Activated T-helper 1 cell treated with anti-CD3 and anti-CD28 coated beads, Interleukin-2, amount 50 U/mL, for 16 hours (primary cell): ENCODE data around the gene TFCP2L1.
"Not testable (repeated sequence)": the region's sequence is repeated elsewhere in the genome, so short reads cannot be mapped to it uniquely, and the experiment has no call there.

ENCODE experiments used
- DNase-seq, 2 donors: peaks; one replicate each; pipeline ENCODE4 v3.0.0-alpha.2; 2020; ENCODE audit warnings: low read depth in 1 of 2, low spot score in 1 of 2

The TFCP2L1 gene

DNA sequence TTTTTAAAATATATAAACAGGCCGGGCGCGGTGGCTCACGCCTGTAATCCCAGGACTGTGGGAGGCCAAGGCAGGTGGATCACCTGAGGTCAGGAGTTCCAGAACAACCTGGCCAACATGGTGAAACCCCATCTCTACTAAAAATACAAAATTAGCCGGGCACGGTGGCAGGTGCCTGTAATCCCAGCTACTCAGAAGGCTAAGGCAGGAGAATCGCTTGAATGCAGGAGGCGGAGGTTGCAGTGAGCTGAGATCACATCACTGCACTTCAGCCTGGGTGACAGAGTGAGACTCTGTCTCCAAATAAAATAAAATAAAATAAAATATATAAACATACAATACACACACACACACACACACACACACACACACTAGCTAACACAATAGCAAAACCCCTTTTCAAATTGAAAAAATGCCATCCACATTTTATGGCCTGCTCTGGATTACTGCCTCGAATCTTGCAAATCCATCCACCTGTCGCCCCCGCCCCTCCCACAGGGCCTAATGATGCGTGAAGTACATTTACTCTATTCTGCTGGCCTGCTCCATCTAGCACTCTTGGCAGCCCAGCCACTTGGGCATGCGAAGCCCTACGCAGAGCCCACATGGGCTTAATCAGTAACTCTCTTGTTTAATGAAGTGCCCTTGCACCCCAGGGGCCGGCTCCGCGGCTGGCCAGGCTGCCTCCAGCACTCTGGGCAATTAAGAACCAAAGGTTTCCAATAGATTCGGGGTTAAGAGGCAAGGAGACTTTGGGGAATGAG, 57.4 kb downstream of the TFCP2L1 start:
- DNase-seq, result not testable (repeated sequence)

DNA sequence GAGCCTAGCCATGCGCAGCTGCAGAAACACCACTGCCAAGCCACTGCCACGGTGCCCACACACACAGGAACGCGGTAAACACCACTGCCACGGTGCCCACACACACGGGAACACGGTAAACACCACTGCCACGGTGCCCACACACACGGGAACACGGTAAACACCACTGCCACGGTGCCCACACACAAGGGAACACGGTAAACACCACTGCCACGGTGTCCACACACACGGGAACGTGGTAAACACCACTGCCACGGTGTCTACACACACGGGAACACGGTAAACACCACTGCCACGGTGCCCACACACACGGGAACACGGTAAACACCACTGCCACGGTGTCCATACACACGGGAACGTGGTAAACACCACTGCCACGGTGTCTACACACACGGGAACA, 59.3 kb downstream of the TFCP2L1 start:
- not testable (repeated sequence) for DNase-seq

DNA sequence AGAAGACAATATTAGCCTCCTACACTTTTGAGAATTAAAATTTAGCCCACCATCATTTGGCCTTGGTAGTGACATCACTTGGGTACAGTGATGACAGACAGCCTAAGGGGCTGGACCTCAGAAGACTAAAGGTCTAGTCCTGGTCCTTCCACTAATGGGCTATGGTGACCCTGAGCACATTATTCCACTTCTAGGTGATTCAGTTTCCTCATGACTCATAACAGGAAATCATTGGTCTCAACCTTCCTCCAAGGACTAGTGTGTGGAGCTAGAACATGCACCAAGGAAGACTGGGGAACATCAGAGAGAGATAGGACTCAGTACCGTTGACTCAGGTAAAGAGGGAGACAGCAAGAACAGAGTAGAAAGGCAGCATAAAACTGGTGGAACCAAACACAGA, 64.0 kb downstream of the TFCP2L1 start:
- no peak for DNase-seq

DNA sequence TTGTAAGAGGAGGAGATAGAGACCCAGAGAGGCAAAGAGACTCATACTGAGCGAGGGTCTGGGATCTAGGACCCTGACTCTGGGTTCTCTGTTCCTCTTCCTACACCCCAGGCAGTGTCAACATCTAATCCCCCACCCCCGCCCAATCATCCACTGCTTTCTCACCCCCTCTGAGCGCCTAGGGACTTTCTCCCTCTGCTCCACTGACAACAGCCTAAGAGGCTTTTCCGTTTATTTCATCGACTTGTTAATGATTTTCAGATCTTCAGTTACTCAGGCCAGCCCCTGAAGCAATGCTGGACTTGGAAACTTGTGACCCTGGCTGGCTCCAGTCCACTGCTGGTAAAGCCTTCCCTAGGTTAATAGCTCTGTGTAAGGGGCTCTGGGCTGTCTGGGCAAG, 65.1 kb downstream of the TFCP2L1 start:
- DNase-seq, result no peak

DNA sequence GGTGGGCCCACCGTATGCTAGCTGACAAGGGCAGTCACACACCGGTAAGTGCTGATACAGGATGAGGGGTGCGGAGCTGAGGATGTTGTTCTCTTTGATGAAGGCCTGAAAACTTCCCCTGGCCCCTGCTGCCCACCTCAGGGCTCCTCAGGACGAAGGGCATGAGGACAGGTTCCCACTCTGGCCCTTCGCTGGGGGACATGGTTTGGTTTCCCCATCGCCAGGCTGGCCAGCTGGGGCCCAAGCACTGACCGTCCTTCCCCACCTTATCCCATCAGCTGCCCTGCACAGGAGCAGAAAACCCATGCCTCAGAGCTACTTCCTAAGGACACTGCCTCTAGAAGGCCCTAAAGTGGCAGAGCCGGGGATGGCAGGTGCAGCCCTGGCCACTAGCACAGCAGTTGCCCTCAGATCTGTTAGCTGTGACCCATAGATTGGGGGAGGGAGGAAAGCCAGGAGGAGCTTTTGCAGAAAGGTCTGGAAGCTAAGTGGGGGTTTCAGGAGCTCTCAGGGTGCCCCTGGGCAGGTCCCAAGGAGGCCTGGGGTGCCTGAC, 66.5 kb downstream of the TFCP2L1 start:
- DNase-seq, result no peak

DNA sequence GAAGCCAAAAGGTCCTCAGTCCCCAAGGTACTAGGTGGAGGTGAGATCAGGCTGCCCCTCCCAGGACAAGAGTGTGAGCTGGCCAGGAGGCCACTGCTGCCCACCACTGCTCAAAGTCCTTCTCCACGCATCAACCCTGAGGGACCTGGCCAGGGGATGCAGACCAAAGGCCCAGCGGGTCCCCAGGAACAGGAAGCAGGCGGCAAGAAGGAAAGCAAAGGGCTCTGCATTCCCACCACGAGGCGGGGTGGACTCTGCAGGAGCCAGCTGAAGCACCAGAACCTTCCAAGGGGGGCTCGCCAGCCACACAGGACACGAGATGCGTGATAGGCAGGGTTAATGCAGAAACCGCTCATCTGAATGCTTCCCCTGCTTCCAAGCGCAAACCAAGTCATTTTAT, 67.4 kb downstream of the TFCP2L1 start:
- DNase-seq, result no peak

DNA sequence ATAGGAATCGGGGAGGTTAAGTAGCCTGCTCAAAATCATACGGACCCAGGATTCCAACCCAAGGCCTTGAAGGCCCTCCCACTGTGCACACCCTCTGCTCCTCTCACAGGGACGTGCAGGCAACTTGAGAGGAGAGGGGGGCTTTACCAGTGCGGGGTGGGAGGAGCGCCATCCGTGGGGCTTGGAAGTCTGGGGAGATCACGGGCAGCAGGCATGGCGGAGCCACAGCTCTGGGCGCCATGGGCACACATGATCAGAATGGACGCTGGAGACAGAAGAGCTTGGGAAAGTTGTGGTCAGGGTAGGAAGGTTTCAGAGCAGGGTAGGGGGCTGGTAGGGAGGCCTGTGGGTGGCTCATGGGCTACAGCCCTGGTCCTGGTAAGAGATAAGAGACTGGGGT, 70.7 kb downstream of the TFCP2L1 start:
- DNase-seq, result no peak

DNA sequence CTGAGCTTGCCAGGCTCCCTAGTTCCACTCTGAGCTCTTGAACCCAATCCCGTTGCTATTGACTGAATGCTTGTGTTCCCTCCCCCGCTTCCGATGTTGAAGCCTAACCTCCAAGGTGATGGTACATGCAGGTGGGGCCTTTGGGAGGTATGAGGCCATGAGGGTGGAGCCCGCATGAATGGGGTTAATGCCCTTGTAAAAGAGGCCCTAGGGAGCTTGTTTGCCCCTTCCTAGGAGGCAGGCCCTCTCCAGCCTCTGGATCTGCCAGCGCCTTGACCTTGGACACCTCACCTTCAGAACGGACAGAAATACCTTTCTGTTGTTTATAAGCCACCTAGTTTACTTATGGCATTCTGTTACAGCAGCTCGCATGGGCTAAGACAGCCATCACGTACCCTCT, 71.6 kb downstream of the TFCP2L1 start:
- DNase-seq, result no peak

DNA sequence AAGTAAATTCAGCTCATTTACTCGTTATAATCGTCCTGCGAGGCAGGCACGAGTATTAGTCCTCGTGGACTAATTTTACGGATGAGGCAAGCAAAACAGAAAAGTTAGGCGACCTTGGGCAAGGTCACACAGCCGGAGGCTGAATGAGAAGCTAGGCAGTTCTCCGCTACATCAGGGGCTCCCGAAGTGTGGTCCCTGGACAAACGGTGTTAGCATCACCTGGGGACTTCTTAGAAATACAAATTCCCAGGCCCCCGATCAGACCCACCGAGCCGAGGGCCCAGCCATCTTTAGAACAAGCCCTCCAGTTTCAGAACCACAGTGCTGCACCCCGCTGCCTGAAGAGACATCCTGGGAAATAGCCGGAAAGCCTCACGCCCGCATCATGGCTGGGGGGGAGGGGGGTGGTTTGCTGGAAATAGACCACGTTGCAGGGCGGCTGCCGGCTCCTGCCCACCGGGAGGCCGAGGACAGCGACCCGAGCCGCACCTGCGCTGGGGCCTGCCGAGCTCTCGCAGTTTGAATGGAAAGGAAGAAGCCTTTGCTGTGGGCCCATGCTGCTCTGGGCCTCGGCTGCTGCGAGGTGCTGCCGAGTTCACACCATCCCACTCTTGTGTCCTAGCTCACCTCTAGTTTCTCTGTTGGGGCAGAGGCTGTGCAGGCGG, 72.2 kb downstream of the TFCP2L1 start:
- no peak for DNase-seq

DNA sequence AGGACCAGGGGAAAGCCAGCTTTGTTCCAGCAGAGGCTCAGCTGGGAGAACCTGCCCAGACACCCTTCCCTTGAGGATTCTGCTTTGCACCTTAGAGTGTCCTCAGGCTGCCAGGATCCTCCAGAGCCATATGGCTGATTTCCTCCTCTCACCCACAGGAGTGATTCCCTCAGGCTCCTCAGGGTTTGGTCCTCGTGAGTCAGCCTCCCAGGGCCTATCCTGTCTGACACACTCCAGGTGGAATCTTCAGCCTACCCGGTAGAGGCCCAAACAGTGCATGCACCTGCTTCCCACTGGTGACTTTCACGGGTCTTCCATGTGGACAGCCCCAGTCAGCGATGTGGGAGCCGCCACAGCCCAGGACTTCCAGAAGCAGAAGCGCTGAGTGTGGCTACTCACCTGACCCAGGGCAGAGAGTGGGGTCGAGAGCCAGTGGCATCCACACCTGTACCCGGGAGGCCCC, 73.3 kb downstream of the TFCP2L1 start:
- no peak for DNase-seq

DNA sequence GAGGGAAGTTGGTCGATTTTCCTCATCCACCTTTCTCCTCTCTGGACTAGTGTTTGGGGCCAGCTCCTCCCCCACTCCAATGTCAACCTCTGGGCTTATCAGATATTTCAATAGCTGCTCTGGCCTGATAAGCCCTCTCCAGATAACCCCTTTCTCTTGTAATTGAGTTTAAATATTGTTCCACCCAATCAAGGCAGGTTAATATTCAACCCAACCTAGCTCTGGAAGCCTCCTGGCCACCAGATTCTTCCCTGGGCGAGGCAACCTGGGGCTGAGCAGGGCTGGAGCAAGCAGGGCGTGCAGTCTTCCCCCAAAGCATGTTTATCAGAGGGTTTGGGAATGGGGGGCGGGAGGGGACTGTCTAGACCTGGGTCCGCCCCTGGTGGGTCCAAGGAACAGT, 73.8 kb downstream of the TFCP2L1 start:
- DNase-seq, result no peak

DNA sequence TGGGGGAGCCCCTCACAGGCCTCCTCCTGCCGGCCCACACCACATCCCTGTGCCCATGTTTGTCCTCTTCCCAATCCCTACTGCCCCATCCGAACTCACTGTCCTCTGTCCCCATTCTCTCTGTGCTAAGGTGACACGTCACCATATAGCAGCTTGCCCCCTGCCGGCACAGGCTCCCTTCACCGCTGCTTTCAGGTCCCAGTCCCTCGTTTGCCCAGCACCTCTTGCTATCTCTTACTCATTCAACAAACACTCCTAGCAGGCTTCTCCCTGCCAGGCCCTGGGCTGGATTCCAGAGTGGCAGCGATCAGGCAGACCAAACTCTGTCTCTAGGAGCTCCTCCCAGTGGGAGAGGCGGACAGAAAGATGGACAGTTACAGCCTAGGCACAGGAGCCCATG, 74.3 kb downstream of the TFCP2L1 start:
- no peak for DNase-seq

DNA sequence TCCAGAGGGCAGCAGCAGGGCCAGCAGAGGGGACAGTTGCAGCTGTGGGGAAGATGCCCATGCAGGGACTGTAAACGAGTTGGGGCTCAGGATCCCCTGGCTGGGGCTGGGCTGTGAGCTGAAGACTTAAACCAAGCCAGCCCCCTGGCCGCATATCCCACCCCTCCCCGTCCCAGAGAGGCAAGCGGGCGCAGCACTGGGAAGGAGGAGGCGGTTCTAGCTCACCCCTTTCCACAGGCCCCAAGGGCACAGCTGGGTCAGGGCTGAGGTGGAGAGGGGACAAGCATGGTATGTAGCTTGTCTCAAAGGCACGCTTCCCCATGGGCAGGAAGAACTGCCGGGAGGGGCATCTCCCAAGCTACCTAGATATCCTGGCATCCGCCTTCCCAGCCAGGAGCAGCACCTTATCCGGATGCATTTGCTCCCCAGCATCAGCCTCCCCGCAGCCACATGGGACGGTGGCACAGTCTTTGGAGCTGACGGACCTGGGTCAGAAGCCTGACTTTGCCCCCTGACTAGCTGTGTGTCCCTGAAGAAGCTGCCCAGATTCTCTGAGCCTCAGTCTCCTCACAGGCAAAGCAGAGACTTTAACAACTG, 75.9 kb downstream of the TFCP2L1 start:
- no peak for DNase-seq

DNA sequence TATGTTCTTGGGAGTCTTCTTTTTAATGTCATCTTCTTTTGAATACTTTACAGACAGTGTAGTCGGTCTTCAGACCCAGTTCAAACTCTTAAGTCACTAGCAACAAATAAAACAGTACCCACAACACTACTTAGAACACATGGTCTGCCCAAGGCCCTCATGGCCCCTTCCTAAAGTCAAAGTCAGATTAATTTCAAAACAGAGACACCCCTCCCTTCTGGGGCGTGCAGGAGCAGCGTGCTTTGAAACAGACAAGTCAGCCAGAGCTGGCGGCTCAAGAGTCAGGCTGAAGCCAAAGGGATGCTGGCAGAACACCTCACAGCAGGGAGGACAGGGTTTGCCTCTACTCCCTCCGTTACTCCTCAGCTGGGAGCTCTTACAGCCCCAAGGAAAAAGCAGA, 77.5 kb downstream of the TFCP2L1 start:
- no peak for DNase-seq

DNA sequence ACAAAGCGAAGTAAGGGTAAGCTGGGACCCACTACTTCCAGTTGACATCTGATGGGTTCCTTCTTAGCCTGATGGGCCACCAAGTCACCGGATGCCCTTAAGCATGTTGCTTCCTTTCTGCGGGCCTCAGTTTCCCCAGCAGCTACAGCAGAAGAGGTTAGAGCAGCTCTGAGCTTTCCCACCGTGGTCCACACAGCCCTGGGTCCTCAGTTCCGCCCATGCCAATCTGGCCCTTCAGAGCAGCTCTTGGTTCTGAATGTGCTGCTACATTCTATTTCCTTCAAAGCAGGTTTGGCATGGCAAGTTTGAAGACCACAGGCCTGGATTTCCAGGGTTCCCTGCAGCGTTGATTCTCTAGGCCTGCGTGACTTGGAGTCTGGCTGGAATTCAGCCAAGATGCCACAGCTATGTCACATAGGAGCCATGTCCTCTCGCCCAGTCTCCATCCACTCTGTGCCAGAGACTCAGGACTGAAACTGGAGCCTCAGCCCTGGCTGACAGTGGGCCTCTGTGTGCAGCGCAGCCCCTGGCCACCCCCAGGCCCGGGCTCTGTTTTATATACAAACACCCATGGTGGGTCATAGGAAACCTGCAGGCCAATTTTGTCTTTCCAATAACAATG, 79.6 kb downstream of the TFCP2L1 start:
- no peak for DNase-seq

DNA sequence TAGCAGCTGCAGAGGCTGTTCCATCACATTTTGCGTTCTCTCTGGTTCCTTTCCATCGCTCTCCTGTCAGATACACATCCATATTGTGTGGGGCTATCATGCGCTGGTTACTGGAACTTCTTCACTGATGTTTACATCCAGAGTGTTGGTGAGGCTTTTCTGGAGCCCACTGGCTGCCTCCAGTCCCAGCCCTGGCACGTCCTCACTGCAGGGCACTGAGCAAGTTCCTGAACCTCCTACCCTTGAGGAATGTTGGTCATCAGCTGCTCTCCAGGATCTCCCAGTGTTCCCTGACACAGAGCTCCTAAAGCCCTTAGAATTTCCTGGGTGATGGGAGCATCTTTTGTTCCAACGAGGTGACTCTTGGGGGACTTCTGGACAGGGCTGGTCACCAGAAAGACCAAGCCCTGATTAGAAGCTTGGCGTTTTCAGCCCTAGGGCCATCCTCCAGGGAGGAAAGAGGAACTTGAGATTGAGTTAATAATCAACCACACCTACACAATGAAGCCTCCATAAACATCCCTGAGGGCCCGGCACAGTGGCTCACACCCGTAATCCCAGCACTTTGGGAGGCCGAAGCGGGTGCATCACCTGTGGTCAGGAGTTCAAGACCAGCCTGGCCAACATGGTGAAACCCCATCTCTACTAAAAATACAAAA, 81.3 kb downstream of the TFCP2L1 start:
- DNase-seq, result no peak

DNA sequence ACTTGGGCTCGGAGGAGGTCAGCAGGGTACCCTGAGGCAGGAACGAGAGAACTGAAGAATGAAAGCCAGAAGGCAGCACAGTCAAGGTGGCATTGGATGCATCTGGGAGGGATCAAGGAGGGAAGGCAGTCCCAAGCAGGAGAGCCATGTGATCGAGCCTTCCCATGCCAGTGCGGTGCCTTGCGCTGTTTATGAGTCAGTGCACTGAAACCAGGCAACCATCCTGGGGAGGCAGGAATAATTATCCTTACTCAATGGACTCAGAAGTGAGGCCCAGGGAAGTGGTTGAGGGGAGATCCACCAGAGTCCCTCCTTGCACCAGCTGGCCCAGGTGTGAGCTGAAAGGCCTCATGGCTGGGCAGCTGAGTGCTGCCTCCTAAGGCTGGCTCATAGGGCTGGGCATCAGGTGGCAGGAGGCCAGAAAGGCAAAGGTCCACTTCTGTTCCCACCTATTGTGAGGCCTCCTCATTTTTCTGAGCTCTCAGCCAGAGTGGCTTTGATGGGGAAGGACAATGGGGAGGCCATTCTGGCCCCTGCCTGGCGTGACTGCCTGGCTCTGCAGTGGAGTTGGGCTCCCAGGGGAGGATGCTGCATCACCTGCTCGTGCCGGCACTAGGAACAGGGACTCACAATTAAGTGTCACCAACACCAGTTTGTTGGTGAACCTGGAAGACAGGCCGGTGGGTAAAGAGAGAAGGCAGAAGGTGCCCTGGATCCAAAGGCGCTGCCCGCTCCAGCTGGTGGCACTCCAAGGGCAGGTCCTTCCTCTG, 82.3 kb downstream of the TFCP2L1 start:
- DNase-seq, result no peak

DNA sequence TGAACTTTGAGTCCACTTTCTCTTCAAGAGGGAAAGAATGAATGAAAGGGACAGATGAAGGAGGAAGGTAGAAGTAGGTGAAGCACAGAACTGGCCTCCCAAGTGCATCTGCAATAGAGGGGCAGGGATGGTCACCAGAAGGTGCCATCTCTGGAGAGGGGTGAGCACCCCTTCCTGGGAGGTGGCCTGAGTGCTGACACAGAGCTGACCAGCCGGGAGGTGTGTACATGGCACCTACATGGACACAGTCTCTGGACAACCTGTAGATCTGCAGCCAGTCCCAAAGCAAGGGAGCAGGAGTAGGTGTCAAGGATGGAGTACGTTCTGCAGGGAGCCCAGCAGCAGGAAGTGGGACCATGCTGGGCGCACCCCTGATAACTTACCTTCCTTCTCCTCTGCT, 83.2 kb downstream of the TFCP2L1 start:
- DNase-seq, result no peak

DNA sequence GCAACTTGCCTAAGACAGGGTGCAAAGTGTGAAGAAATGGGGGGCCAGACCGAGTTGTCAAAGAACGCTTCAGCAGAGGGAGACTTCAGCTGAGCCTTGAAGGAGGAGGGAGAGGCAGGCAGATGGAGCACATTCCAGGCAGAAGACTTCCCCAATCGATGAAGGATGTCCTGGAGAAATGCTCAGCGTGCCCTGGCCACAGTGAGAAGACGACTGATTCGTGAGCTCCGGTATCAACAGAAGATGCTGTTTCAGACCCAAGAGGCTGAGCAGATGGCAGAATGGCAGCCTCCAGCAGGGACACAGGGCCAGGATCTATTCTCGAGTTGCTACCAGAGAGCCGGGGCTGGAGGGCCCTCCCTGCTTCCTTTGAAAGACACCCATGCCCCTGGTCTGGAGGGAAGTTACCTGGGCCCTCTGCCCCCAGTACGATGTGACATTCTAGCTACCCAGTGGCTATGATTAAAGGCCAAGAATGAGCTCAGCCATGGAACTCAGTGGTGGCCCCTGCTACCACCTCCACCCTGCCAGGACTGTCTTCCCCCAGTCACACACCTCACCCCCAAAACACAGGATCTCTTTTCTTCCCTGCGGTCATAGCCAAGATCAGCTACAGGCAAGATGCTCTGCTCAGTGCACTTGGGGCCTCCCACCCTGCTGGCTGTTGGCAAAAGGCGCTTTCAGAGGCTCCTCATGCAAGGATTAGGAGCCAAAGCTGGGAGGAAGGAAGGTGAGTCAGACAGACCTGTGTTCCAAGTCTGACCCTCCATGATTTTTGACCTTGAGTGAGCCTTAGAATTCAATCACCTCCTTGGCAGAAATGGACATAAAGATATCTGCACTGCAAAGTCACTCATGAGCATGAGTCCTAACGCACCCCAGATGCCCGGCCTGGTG, 84.3 kb downstream of the TFCP2L1 start:
- no peak for DNase-seq

DNA sequence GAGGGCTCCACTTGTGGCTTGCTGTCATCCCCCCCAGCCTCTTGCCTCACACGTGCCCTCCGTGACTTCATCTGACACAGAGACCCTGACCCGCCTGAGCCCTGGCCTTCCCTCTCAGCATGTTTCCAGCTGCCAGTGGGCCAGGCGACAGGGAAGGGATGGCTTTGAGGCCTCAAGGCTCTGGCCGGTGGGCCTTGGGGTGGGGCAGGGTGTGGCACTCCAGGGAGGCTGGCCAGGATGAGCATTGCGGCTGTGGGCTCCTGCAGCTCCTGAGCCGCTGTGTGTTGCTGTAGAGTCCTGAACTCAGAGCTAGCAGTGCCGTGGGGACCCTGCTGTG, 85.0 kb downstream of the TFCP2L1 start:
- no peak for DNase-seq
